IPS DF 6.9 (cell line): ENCODE results near the gene RNF144A.

Source experiments
- DNase-seq: peaks from one replicate; pipeline ENCODE4 v3.0.0-alpha.2; 2013; ENCODE audit warnings: low read depth, low spot score
- H3K27ac ChIP-seq: one replicate; pipeline ENCODE4 v1.5.1; 2013; ENCODE audit warnings: low read length, control low read depth
- H3K27me3 ChIP-seq: 2 replicates; pipeline ENCODE4 v1.6.1; 2013; ENCODE audit warnings: mild to moderate bottlenecking, low read length; ENCODE audit not compliant: control insufficient read depth, insufficient read depth
- H3K36me3 ChIP-seq: 2 replicates; pipeline ENCODE4 v1.6.1; 2013; ENCODE audit warnings: low read length; ENCODE audit not compliant: control insufficient read depth, insufficient read depth
- H3K4me1 ChIP-seq: 2 replicates; pipeline ENCODE4 v1.6.1; 2013; ENCODE audit warnings: low read length; ENCODE audit not compliant: control insufficient read depth, insufficient read depth
- H3K4me3 ChIP-seq: 2 replicates; pipeline ENCODE4 v1.5.1; 2013; ENCODE audit warnings: mild to moderate bottlenecking, low read length
- H3K9me3 ChIP-seq: 2 replicates; pipeline ENCODE4 v1.6.1; 2013; ENCODE audit warnings: low read length, inconsistent platforms; ENCODE audit not compliant: control insufficient read depth, insufficient read depth
- WGBS: extraction: QIAGEN DNeasy Blood & Tissue Kit; methylation state at CpG from one replicate; pipeline ENCODE4 v1.1.7; 2013; ENCODE audit warnings: mixed read lengths, missing lambda C conversion rate; ENCODE audit not compliant: insufficient read length, insufficient coverage; 5-methylcytosine and 5-hydroxymethylcytosine counted together

The RNF144A gene

DNA sequence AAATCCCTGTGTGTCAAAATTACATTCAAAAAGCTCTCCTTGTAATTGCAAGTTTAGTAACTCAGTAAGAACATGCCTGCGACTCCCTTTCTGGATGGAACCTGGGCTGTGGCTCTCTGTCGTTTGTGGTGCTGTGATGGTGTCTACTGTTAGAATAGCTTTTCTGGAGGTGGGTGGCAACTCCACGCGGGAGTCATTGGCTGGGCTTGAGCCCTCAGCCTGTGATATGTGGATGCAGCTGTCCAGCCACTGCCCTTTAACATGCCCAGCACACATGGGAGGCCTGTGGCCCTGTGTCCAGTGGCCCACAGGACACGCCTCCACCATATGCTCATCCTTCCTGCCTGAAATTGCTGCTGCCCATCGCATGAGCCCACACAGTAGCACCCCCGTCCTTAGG, 124.2 kb downstream of the RNF144A start:
- WGBS, result no CpG with 5 or more reads among the region's 7 CpGs
- no peaks in the 10 kb centered on the region for H3K36me3 ChIP-seq
- H3K27me3 ChIP-seq, result no peaks in the 10 kb centered on the region

GRCh38 chr2:7043690-7044089, 126.5 kb downstream of the RNF144A start:
- no CpG with 5 or more reads among the region's 3 CpGs for WGBS
- H3K36me3 ChIP-seq, result no peaks in the 10 kb centered on the region
- H3K27ac ChIP-seq, result no peak overlapping the region
- H3K9me3 ChIP-seq, result no peaks in the 10 kb centered on the region
- H3K4me1 ChIP-seq, result no peaks in the 10 kb centered on the region
- DNase-seq, result no peak
- H3K4me3 ChIP-seq, result no peak overlapping the region
- no peaks in the 10 kb centered on the region for H3K27me3 ChIP-seq

More for the DNA sequence above, 124.2 kb downstream of the RNF144A start:
- no peaks in the 10 kb centered on the region for H3K9me3 ChIP-seq
- H3K27ac ChIP-seq, result no peak overlapping the region
- no peak overlapping the region for H3K4me3 ChIP-seq
- DNase-seq, result no peak
- H3K4me1 ChIP-seq, result no peaks in the 10 kb centered on the region

DNA sequence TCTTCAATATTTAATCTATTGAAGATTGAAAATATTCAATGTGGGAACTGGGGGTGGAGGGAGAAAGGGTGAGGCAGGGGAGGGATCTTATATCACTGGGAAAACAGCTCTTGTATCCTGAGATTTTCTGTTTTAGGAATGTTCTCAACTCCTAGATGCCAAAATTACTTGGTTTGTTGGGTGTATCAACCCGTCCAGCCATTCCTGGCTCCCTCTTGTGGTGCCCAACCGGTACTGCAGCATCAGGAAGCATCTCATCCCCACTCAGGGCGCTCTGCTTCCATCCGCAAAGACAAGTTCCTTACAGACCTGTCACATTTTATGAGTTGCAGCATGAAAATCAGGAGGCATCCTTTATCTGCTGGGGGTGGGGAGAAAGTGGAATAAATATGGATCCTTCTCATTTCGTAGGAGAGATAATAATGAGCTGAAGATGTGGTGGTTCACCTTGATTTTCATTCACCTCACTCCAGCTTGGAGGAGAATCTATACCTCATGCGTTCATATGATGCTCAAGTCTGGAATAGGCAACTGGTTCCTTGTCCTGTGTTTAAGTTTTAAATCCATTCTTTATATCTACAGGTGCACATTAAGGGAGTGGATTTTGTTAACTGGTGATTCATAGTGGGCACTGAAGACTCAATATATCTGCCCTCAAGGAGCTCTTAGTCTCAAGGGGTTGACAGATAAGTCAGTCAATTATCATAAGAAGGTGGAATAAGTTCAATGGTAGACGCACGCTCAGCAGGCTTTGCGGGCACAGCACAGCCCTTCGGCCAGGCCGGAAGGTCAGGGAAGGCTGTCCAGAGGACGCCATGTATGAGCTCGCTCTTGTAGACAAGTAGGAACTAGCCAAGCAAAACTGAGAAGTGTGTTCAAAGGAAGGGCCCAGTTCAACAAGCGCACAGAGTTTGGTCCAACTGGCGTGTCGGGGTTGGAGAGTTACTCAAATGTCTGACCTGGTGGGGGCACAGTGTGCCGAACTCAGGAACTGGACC, 127.3 kb downstream of the RNF144A start:
- H3K27ac ChIP-seq, result no peak overlapping the region
- no CpG with 5 or more reads among the region's 17 CpGs for WGBS
- peak; percentile 57 for DNase-seq
- no peaks in the 10 kb centered on the region for H3K36me3 ChIP-seq
- 0 out of 2 replicates have a peak, but pooled peaks cover 2% of the 10 kb centered on the region for H3K4me1 ChIP-seq
- H3K4me3 ChIP-seq, result no peak overlapping the region
- H3K27me3 ChIP-seq, result no peaks in the 10 kb centered on the region
- H3K9me3 ChIP-seq, result no peaks in the 10 kb centered on the region

DNA sequence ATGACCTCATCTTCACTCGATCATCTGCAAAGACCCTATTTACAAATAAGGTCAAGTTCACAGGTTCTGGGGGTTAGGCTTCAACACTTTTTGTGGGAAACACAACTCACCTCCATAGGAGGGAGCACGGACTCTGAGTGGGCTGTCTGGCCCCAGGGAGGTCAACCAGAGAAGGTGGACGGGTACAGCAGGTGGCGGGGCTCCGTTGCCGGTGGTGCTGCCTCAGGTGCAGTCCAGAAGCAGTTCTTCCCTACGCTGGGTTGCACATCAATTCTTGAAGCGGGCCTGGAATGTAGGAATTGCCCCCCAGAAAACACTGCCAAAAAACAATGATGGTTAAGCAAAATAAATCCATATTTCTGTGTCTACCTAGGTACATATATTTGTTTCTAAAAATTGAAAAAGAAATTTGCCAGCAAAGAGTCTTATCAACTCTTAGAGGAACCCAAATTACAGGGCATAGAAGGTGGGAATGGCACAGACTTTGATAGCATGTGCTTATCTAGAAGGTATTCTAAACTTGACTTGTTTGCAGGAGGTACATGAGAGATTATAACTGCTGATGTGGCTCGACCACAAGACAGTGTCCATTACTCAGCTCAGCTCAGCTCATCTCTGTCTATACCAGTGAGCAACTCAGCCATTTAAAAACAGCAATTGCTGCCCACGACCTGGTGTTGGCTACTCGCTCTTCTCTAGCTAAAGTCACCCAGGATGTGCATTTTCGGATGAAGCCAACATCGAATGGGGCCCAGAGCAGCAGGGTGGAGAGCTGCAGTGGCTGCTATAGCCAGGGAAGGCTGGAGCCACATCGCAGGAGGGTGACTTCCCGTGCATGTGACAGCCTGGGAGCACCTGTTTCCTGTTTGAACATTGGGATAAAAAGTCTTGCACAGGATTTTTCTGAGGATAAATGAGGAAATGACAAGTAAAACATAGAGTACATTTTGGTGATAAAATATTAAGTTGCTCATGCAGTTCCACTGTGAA, 128.7 kb downstream of the RNF144A start:
- no peak overlapping the region for H3K27ac ChIP-seq
- no peaks in the 10 kb centered on the region for H3K36me3 ChIP-seq
- no peak for DNase-seq
- no peak overlapping the region for H3K4me3 ChIP-seq
- no CpG with 5 or more reads among the region's 15 CpGs for WGBS
- no peaks in the 10 kb centered on the region for H3K9me3 ChIP-seq
- 0 out of 2 replicates have a peak, but pooled peaks cover 2% of the 10 kb centered on the region for H3K4me1 ChIP-seq
- H3K27me3 ChIP-seq, result no peaks in the 10 kb centered on the region

GRCh38 chr2:7047661-7048060, 130.4 kb downstream of the RNF144A start:
- H3K27ac ChIP-seq, result no peak overlapping the region

DNA sequence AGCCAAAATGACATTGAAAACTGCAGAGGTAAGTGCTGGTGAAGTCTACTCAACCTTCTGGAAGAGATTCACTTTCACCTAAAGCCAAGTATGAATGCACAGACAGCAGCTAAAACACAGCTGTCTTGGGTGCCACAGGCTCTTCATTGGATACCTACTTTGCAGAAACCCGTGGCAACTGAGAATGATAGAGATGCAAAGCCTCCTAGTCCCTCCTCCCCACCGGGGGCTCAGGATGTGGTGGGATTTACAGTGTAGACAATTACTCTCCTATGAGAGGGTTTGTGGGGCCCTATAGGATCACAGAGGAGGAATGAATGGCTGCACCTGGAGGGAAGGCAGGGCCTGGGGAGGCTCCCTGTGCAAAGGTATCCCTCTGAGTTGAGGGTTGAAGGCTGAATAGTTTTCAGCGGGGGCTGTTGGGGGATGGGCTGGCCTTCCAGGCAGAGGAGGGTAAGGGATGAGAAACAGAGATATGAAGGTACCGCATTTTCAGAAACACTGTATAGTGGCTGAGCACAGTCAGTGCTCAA, 131.6 kb downstream of the RNF144A start:
- H3K4me1 ChIP-seq, result 0 out of 2 replicates have a peak, but pooled peaks cover 2% of the 10 kb centered on the region
- WGBS, result no CpG with 5 or more reads among the region's 4 CpGs
- H3K9me3 ChIP-seq, result no peaks in the 10 kb centered on the region
- H3K36me3 ChIP-seq, result no peaks in the 10 kb centered on the region
- no peak overlapping the region for H3K4me3 ChIP-seq
- no peaks in the 10 kb centered on the region for H3K27me3 ChIP-seq
- no peak for DNase-seq
- no peak overlapping the region for H3K27ac ChIP-seq

More at GRCh38 chr2:7047661-7048060, 130.4 kb downstream of the RNF144A start:
- no peak for DNase-seq
- Histone ChIP-seq H3K9me3 (no peaks in the 10 kb centered on the region), H3K36me3 (no peaks in the 10 kb centered on the region), H3K4me1 (0 out of 2 replicates have a peak, but pooled peaks cover 2% of the 10 kb centered on the region), H3K27me3 (no peaks in the 10 kb centered on the region), H3K4me3 (no peak overlapping the region)
- WGBS, result no CpG with 5 or more reads among the region's 3 CpGs

GRCh38 chr2:7052404-7052803, 135.2 kb downstream of the RNF144A start:
- H3K27ac ChIP-seq, result no peak overlapping the region
- no peaks in the 10 kb centered on the region for H3K27me3 ChIP-seq
- DNase-seq, result no peak
- no peaks in the 10 kb centered on the region for H3K9me3 ChIP-seq
- WGBS, result no CpG with 5 or more reads among the region's 3 CpGs
- H3K4me3 ChIP-seq, result no peak overlapping the region
- H3K4me1 ChIP-seq, result 0 out of 2 replicates have a peak, but pooled peaks cover 2% of the 10 kb centered on the region
- no peaks in the 10 kb centered on the region for H3K36me3 ChIP-seq

DNA sequence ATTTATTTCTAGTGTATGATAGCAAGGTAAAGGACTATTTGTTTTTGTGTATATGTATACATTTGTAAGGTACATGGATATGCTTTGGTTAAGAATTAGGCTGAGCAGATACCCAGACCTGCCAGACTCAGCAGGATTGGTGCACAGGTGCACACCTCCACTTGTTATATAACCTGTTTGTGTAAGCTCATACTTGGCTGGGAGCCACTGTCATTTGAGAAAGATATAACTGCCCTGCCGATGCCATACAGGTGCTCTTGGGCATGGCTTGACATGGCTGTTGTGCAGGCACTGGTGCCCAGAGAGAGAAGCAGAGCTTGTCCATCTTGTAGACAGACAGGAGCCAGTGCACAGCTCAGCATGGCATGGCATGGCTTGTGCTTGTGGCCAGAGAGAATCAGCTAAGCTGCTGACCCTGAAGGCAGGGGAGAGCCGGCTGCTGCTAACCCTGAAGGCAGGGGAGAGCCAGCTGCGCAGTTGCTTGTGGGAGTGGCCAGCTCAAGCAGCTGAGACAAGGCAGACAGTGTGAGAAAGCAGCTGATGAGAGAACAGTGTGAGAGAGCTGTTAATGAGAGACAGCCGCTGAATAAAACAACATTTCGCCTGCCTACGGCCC, 136.5 kb downstream of the RNF144A start:
- H3K4me1 ChIP-seq, result 0 out of 2 replicates have a peak, but pooled peaks cover 2% of the 10 kb centered on the region
- no peaks in the 10 kb centered on the region for H3K9me3 ChIP-seq
- H3K27me3 ChIP-seq, result no peaks in the 10 kb centered on the region
- no peaks in the 10 kb centered on the region for H3K36me3 ChIP-seq
- no peak for DNase-seq
- WGBS, result no CpG with 5 or more reads among the region's 6 CpGs
- no peak overlapping the region for H3K27ac ChIP-seq
- H3K4me3 ChIP-seq, result no peak overlapping the region

DNA sequence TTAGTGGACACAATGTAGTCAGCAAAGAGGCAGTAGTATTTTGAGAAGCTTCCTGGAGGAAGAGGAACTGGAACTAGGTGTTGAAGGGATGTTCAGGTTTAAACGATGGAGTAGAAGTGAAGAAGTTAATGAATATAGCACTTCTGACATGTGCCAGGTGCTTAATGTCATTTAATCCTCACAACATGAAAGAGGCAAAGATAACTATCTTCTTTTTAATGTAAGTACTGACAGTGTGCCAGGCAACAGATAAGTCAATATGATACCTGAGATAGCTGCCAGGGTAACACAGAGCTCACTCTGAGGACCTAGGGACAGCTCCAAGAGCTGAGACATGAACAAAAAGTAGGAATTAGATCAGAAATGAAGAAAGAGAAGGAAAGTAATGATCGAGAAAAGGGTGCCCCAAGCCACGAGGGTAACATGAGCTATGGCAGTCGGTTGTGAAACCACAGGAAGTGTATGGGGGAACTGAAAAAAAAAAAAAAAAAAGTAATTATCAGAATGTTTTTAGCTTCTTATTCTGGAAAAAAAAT, 140.7 kb downstream of the RNF144A start:
- WGBS, result no CpG with 5 or more reads among the region's 4 CpGs
- Histone ChIP-seq H3K36me3 (no peaks in the 10 kb centered on the region), H3K4me3 (no peak overlapping the region), H3K27ac (no peak overlapping the region), H3K27me3 (no peaks in the 10 kb centered on the region), H3K4me1 (0 out of 2 replicates have a peak, but pooled peaks cover 1% of the 10 kb centered on the region), H3K9me3 (no peaks in the 10 kb centered on the region)
- DNase-seq, result no peak
